Neural cell (in vitro differentiated cells): ENCODE measurements around the gene SHTN1.

Experiments
- EP300 ChIP-seq: fragments of 450-650 bp; conservative IDR thresholded peaks from 2 replicates; pipeline ENCODE4 v1.6.1; 2014; ENCODE audit warnings: antibody characterized with exemption, mild to moderate bottlenecking, moderate library complexity; ENCODE audit not compliant: poor library complexity, severe bottlenecking
- EZH2 ChIP-seq: fragments of 200-600, 300-800 bp; shearing (Covaris generic), sonication (generic); IDR thresholded peaks from 2 replicates; pipeline ENCODE4 v1.6.1; 2014; ENCODE audit warnings: antibody characterized with exemption, low read length, borderline replicate concordance, mild to moderate bottlenecking; ENCODE audit not compliant: insufficient read depth, poor library complexity, severe bottlenecking
- MXI1 ChIP-seq: fragments of 450-650 bp; conservative IDR thresholded peaks from 2 replicates; pipeline ENCODE4 v1.6.1; 2014; ENCODE audit warnings: antibody characterized with exemption, mild to moderate bottlenecking; ENCODE audit not compliant: poor library complexity, severe bottlenecking
- POLR2AphosphoS5 ChIP-seq: IDR thresholded peaks from 2 replicates; pipeline ENCODE4 v1.6.1; 2012
- RAD21 ChIP-seq: fragments of 450-650 bp; conservative IDR thresholded peaks from 2 replicates; pipeline ENCODE4 v1.6.1; 2014; ENCODE audit warnings: antibody characterized with exemption, mild to moderate bottlenecking, moderate library complexity
- TAF1 ChIP-seq: IDR thresholded peaks from 2 replicates; pipeline ENCODE4 v1.6.1; 2012; ENCODE audit warnings: low read depth
- TF ChIP-seq, protein P1 (sequence below): fragments of 450-650 bp; IDR thresholded peaks from 2 replicates; pipeline ENCODE4 v1.5.1; 2014; ENCODE audit warnings: antibody characterized with exemption, mild to moderate bottlenecking, moderate library complexity; ENCODE audit not compliant: poor library complexity, severe bottlenecking
- TF ChIP-seq, protein P2 (sequence below): IDR thresholded peaks from 2 replicates; pipeline ENCODE4 v1.6.1; 2012; ENCODE audit warnings: borderline replicate concordance

DNA sequence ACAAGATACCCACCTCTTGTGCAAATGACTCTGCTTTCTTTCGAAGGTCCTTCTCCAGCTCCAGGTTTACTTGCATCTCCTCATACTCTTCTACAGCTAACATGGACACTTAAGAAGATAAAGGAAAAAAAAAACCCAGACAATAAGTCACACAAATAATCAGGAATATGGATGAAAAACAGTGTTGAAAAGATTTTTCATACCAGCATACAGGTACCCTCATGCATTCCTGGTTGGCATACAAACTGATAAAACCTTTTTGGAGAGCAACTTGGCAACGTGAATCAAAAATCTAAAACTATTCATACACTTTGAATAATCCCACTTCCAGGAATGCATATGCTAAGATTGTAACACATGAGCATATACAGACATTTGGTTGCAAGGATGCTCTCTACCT, 60.1 kb downstream of the SHTN1 start:
- TF ChIP-seq RAD21, result no peak
- TF ChIP-seq, protein P1, sequence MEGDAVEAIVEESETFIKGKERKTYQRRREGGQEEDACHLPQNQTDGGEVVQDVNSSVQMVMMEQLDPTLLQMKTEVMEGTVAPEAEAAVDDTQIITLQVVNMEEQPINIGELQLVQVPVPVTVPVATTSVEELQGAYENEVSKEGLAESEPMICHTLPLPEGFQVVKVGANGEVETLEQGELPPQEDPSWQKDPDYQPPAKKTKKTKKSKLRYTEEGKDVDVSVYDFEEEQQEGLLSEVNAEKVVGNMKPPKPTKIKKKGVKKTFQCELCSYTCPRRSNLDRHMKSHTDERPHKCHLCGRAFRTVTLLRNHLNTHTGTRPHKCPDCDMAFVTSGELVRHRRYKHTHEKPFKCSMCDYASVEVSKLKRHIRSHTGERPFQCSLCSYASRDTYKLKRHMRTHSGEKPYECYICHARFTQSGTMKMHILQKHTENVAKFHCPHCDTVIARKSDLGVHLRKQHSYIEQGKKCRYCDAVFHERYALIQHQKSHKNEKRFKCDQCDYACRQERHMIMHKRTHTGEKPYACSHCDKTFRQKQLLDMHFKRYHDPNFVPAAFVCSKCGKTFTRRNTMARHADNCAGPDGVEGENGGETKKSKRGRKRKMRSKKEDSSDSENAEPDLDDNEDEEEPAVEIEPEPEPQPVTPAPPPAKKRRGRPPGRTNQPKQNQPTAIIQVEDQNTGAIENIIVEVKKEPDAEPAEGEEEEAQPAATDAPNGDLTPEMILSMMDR, result no peak
- no peak for TF ChIP-seq MXI1
- TF ChIP-seq EZH2, result no peak
- no peak for TF ChIP-seq TAF1
- TF ChIP-seq EP300, result no peak
- TF ChIP-seq, protein P2, sequence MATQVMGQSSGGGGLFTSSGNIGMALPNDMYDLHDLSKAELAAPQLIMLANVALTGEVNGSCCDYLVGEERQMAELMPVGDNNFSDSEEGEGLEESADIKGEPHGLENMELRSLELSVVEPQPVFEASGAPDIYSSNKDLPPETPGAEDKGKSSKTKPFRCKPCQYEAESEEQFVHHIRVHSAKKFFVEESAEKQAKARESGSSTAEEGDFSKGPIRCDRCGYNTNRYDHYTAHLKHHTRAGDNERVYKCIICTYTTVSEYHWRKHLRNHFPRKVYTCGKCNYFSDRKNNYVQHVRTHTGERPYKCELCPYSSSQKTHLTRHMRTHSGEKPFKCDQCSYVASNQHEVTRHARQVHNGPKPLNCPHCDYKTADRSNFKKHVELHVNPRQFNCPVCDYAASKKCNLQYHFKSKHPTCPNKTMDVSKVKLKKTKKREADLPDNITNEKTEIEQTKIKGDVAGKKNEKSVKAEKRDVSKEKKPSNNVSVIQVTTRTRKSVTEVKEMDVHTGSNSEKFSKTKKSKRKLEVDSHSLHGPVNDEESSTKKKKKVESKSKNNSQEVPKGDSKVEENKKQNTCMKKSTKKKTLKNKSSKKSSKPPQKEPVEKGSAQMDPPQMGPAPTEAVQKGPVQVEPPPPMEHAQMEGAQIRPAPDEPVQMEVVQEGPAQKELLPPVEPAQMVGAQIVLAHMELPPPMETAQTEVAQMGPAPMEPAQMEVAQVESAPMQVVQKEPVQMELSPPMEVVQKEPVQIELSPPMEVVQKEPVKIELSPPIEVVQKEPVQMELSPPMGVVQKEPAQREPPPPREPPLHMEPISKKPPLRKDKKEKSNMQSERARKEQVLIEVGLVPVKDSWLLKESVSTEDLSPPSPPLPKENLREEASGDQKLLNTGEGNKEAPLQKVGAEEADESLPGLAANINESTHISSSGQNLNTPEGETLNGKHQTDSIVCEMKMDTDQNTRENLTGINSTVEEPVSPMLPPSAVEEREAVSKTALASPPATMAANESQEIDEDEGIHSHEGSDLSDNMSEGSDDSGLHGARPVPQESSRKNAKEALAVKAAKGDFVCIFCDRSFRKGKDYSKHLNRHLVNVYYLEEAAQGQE, result no peak
- no peak for TF ChIP-seq POLR2AphosphoS5
